ENCODE measurements around the gene CTNNA1.

DNA sequence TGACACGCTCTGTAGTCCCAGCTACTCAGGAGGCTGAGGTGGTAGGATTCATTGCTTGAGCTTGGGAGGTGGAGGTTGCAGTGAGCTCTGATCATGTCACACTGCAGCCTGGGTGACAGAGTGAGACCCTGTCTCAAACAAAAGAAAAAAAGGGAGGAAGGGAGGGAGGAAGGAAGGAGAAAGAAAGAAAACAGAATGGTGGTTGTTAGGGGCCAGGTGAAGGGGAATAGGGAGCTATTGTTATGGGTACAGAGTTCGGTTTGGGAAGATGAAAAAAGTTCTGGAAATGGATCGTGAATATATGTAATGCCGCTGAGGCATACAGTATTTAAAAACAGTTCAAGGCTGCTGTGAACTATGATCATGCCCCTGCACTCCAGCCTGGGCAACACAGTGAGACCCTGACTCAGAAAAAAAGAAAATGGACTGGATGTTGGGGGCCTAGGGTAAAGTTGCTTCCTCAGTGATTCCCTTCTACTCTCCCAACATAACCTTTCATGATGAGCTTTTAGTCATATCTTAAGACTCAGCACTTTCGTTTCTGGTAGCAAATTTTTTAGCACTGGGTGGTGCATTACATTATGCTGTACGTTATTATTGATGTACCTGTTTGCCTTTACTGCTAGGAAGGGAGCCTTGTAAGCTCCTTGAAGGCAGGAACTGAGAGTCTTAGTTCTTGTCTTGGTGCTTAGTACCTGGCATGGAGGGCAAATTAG lies 4.0 kb downstream of the CTNNA1 start:
- no peak for TF ChIP-seq ZNF785 (CRISPR knock-in tag; IDR thresholded peaks at IDR 0.05)
- TF ChIP-seq, protein P1, sequence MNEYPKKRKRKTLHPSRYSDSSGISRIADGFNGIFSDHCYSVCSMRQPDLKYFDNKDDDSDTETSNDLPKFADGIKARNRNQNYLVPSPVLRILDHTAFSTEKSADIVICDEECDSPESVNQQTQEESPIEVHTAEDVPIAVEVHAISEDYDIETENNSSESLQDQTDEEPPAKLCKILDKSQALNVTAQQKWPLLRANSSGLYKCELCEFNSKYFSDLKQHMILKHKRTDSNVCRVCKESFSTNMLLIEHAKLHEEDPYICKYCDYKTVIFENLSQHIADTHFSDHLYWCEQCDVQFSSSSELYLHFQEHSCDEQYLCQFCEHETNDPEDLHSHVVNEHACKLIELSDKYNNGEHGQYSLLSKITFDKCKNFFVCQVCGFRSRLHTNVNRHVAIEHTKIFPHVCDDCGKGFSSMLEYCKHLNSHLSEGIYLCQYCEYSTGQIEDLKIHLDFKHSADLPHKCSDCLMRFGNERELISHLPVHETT (CRISPR knock-in tag; conservative IDR thresholded peaks at IDR 0.05 in 1 of 2, IDR thresholded peaks at IDR 0.05 in 1 of 2) = no peak
- TF ChIP-seq, protein P2, sequence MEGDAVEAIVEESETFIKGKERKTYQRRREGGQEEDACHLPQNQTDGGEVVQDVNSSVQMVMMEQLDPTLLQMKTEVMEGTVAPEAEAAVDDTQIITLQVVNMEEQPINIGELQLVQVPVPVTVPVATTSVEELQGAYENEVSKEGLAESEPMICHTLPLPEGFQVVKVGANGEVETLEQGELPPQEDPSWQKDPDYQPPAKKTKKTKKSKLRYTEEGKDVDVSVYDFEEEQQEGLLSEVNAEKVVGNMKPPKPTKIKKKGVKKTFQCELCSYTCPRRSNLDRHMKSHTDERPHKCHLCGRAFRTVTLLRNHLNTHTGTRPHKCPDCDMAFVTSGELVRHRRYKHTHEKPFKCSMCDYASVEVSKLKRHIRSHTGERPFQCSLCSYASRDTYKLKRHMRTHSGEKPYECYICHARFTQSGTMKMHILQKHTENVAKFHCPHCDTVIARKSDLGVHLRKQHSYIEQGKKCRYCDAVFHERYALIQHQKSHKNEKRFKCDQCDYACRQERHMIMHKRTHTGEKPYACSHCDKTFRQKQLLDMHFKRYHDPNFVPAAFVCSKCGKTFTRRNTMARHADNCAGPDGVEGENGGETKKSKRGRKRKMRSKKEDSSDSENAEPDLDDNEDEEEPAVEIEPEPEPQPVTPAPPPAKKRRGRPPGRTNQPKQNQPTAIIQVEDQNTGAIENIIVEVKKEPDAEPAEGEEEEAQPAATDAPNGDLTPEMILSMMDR (IDR thresholded peaks at IDR 0.05 in 2 of 3, conservative IDR thresholded peaks at IDR 0.05 in 1 of 3; ENCODE audit: insufficient read depth in 2 of 3, low read depth in 1 of 3, low read length in 3 of 3) = no peak
- no peak for TF ChIP-seq NRF1 (conservative IDR thresholded peaks at IDR 0.05 in 1 of 2, IDR thresholded peaks at IDR 0.05 in 1 of 2)
- TF ChIP-seq, protein P3, sequence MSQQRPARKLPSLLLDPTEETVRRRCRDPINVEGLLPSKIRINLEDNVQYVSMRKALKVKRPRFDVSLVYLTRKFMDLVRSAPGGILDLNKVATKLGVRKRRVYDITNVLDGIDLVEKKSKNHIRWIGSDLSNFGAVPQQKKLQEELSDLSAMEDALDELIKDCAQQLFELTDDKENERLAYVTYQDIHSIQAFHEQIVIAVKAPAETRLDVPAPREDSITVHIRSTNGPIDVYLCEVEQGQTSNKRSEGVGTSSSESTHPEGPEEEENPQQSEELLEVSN (IDR thresholded peaks at IDR 0.05; ENCODE audit: borderline replicate concordance in 1 of 2, extremely low read depth in 1 of 2, insufficient read depth in 1 of 2, insufficient read length in 1 of 2, low read depth in 1 of 2, low read length in 1 of 2, poor library complexity in 1 of 2, severe bottlenecking in 1 of 2) = no peak
- TF ChIP-seq CBFA2T2 (conservative IDR thresholded peaks at IDR 0.05) = no peak
- no peak for TF ChIP-seq SMARCA5 (IDR thresholded peaks at IDR 0.05)
- TF ChIP-seq, protein P4, sequence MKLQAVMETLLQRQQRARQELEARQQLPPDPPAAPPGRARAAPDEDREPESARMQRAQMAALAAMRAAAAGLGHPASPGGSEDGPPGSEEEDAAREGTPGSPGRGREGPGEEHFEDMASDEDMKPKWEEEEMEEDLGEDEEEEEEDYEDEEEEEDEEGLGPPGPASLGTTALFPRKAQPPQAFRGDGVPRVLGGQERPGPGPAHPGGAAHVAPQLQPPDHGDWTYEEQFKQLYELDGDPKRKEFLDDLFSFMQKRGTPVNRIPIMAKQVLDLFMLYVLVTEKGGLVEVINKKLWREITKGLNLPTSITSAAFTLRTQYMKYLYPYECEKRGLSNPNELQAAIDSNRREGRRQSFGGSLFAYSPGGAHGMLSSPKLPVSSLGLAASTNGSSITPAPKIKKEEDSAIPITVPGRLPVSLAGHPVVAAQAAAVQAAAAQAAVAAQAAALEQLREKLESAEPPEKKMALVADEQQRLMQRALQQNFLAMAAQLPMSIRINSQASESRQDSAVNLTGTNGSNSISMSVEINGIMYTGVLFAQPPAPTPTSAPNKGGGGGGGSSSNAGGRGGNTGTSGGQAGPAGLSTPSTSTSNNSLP (IDR thresholded peaks at IDR 0.05; ENCODE audit: borderline replicate concordance, low read depth, low read length) = no peak
- TF ChIP-seq, protein P5, sequence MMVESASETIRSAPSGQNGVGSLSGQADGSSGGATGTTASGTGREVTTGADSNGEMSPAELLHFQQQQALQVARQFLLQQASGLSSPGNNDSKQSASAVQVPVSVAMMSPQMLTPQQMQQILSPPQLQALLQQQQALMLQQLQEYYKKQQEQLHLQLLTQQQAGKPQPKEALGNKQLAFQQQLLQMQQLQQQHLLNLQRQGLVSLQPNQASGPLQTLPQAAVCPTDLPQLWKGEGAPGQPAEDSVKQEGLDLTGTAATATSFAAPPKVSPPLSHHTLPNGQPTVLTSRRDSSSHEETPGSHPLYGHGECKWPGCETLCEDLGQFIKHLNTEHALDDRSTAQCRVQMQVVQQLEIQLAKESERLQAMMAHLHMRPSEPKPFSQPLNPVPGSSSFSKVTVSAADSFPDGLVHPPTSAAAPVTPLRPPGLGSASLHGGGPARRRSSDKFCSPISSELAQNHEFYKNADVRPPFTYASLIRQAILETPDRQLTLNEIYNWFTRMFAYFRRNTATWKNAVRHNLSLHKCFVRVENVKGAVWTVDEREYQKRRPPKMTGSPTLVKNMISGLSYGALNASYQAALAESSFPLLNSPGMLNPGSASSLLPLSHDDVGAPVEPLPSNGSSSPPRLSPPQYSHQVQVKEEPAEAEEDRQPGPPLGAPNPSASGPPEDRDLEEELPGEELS (CRISPR knock-in tag; IDR thresholded peaks at IDR 0.05; ENCODE audit: borderline replicate concordance) = no peak
- TF ChIP-seq ASH1L (IDR thresholded peaks at IDR 0.05; ENCODE audit: borderline replicate concordance, low read depth, partially characterized antibody) = no peak
- no peak for TF ChIP-seq HIVEP1 (CRISPR knock-in tag; IDR thresholded peaks at IDR 0.05)

Data from K562 (cell line).